Coronary artery (tissue), 2 donors: ENCODE data around the gene DDX54.

ENCODE experiments used
- DNase-seq: peaks from one replicate; pipeline ENCODE4 v3.0.0-alpha.2; 2017; ENCODE audit warnings: low spot score
- H3K27ac ChIP-seq, 2 donors: fragments of 200-600 bp; sonication (generic); one replicate each; pipeline ENCODE4 v1.5.1; 2016 to 2019
- H3K4me3 ChIP-seq: fragments of 200-600 bp; sonication (generic); 2 replicates; pipeline ENCODE4 v1.5.1; 2016; ENCODE audit warnings: mild to moderate bottlenecking, moderate library complexity
- TF ChIP-seq, protein P1 (sequence below): fragments of 200-600 bp; sonication (generic); IDR thresholded peaks from one replicate; pipeline ENCODE4 v1.5.1; 2019; ENCODE audit warnings: antibody characterized with exemption

The DDX54 gene

GRCh38 chr12:113174461-113175384, 10.6 kb downstream of the DDX54 start:
- Histone ChIP-seq H3K4me3 (no peak overlapping the region), H3K27ac (no peak overlapping the region)
- DNase-seq = no peak
- TF ChIP-seq, protein P1, sequence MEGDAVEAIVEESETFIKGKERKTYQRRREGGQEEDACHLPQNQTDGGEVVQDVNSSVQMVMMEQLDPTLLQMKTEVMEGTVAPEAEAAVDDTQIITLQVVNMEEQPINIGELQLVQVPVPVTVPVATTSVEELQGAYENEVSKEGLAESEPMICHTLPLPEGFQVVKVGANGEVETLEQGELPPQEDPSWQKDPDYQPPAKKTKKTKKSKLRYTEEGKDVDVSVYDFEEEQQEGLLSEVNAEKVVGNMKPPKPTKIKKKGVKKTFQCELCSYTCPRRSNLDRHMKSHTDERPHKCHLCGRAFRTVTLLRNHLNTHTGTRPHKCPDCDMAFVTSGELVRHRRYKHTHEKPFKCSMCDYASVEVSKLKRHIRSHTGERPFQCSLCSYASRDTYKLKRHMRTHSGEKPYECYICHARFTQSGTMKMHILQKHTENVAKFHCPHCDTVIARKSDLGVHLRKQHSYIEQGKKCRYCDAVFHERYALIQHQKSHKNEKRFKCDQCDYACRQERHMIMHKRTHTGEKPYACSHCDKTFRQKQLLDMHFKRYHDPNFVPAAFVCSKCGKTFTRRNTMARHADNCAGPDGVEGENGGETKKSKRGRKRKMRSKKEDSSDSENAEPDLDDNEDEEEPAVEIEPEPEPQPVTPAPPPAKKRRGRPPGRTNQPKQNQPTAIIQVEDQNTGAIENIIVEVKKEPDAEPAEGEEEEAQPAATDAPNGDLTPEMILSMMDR = peak; percentile 98

DNA sequence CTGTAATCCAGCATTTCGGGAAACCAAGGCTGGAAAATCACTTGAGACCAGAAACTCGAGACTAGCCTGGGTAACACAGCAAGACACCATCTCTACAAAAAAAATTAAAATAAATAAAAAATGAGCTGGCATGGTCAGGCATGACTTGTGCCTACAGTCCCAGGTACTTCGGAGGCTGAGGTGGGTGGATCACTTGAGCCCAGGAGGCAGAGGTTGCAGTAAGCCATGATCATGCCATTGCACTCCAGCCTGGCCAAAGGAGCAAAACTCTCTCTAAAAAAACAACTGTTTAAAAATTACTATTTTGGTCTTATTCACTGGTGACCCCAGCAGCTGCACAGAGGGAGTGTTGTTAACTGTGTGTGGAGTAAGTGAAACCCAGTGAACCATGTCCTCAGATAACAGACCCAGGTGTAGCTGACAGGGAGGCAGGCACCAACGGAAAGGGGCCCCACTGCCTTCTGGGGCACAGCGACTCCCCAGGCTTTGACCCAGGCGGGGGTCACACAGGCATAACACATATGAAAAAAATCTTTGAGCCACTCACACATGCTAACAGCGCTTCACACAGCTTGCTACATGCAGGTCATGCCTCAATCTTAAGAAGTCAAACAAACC, 12.1 kb downstream of the DDX54 start:
- Histone ChIP-seq H3K27ac (no peak overlapping the region), H3K4me3 (no peak overlapping the region)
- TF ChIP-seq, protein P1 = no peak
- no peak for DNase-seq

DNA sequence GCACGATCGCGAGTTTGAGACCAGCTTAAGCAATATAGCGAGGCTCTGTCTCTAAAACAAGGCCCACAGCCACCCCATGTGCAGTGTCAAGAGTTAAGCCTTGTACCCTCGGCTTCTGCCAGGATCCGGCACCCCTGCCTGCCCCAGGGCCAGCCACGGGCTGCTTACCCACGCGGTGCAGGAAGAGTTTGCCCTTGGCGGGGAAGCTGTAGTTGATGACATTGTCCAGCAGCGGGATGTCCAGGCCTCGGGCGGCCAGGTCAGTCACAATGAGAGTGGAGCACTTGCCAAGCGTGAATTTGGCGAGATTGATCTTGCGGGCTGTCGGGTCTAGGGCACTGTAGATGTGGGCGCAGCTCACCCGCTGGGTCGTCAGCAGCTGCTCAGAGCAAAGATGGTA, 13.1 kb downstream of the DDX54 start:
- Histone ChIP-seq H3K4me3 (no peak overlapping the region), H3K27ac (no peak overlapping the region)
- TF ChIP-seq, protein P1 = no peak
- no peak for DNase-seq

DNA sequence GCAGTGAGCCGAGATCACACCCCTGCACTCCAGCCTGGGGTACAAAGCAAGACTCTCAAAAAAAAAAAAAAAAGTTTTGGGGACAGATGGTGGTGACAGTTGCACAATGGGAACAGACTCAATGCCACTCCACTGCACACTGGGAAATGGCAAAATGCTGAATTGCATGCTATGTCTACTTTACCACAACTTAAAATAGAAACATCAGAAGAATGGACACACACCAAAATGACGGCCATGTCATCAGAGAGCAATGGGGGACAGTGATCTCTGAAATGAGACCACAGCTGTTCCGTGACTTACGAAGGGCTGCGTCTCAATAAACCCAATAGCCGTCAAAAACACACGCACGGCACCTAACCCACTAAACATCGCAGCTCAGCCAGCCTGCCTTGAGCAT, 13.7 kb downstream of the DDX54 start:
- TF ChIP-seq, protein P1 = no peak
- no peak overlapping the region for H3K4me3 ChIP-seq

GRCh38 chr12:113170926-113171325, 14.4 kb downstream of the DDX54 start:
- TF ChIP-seq, protein P1 = no peak
- no peak overlapping the region for H3K4me3 ChIP-seq
- no peak for DNase-seq
- no peak overlapping the region for H3K27ac ChIP-seq

More for the DNA sequence above, 13.7 kb downstream of the DDX54 start:
- DNase-seq = no peak
- no peak overlapping the region for H3K27ac ChIP-seq

GRCh38 chr12:113170457-113170856, 14.8 kb downstream of the DDX54 start:
- Histone ChIP-seq H3K4me3 (no peak overlapping the region), H3K27ac (no peak overlapping the region)
- TF ChIP-seq, protein P1 = no peak
- no peak for DNase-seq
